Measurements from ENCODE around the gene ATP9B. TPM values are rescaled to one million over a fixed set of nuclear protein-coding genes. Genes with fewer than 3 reads are reported as not detected.

The ATP9B gene
- total RNA-seq, 2 donors from 2014 or later: 29.1 to 38.1 TPM

DNA sequence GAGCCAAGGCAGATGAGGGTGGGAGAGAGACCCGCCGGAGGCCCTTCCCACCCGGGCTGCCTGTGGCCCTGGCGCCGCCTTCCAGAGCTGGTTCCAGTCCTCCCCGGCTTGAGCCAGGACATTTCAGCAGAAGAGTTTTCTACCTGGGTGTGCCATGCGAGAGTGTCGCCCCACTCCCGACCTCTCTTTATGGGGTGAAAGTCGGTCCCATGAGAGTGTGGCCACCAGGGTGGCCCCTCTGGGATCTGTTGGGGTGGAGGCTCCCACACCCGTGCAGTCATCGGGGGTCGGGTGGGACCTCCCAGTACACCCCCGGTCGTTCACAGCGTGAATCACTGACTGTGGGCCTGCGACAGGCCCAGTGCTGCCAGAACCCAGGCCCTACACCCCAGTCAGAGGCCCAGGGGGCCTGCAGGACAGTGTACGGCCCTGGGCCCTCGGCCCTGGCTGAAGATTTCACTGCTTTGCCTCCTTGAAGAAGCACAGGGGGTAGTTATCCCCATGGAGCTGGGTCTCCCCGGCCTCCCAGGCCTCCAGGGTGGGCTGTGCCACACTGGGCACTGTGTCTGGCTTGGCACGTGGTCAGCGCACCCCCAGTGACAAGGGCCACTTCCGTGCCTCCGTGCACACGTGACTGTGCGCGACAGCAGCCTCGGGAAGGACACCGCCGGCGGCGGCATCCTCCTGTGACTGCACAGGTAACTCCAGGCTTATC lies 332.5 kb downstream of the ATP9B start:
- Mint-ChIP-seq H3K36me3 (ENCODE audit: low read depth) (peaks cover 9% of the 10 kb centered on the region), H3K4me1 (peaks cover 12% of the 10 kb centered on the region), H3K9me3 (no peaks in the 10 kb centered on the region), H3K4me3 (peak overlapping the region; percentile 66), H3K27me3 (ENCODE audit: insufficient read depth) (peaks cover 26% of the 10 kb centered on the region), H3K27ac (no peak overlapping the region)
- Histone ChIP-seq H3K27me3 (ENCODE audit: control insufficient read depth, insufficient read depth, low read length, poor library complexity, severe bottlenecking) (peaks cover 31% of the 10 kb centered on the region), H3K36me3 (ENCODE audit: control insufficient read depth, insufficient read depth, low read length) (no peaks in the 10 kb centered on the region), H3K4me3 (ENCODE audit: low read length) (no peak overlapping the region), H3K9me3 (ENCODE audit: control insufficient read depth, low read length) (no peaks in the 10 kb centered on the region), H3K27ac (ENCODE audit: low read depth, low read length) (no peak overlapping the region), H3K4me1 (ENCODE audit: control insufficient read depth, insufficient read depth, low read length) (no peaks in the 10 kb centered on the region), H3K9ac (ENCODE audit: extremely low read depth, low read length, poor library complexity, severe bottlenecking) (no peak overlapping the region)
- 90 to 96% methylated on average over 21 to 32 of the region's 32 CpGs for WGBS, 2 experiments (ENCODE audit: insufficient coverage in 1 of 2, insufficient read length in 1 of 2)
- TF ChIP-seq, protein P1, sequence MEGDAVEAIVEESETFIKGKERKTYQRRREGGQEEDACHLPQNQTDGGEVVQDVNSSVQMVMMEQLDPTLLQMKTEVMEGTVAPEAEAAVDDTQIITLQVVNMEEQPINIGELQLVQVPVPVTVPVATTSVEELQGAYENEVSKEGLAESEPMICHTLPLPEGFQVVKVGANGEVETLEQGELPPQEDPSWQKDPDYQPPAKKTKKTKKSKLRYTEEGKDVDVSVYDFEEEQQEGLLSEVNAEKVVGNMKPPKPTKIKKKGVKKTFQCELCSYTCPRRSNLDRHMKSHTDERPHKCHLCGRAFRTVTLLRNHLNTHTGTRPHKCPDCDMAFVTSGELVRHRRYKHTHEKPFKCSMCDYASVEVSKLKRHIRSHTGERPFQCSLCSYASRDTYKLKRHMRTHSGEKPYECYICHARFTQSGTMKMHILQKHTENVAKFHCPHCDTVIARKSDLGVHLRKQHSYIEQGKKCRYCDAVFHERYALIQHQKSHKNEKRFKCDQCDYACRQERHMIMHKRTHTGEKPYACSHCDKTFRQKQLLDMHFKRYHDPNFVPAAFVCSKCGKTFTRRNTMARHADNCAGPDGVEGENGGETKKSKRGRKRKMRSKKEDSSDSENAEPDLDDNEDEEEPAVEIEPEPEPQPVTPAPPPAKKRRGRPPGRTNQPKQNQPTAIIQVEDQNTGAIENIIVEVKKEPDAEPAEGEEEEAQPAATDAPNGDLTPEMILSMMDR (conservative IDR thresholded peaks at IDR 0.05): no peak
- no peak for DNase-seq

DNA sequence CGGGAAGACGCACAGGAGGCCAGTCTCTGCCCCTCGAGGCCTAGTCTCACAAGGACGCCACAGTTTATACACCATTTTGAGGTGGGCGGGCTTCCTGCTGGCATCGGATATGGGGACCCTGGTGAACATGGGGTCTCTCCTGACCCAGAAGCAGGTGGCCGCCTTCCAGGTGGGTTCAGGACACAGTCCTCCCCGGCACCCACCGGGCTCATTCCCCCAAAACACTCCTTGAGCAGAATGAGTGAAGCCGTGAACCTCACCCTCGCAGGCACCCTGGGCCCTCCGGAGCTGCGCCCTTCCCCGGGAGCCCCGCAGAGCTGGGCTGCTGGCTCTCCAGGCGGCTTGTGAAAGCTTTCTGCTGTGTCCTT lies 333.0 kb downstream of the ATP9B start:
- peaks cover 25% of the 10 kb centered on the region for H3K27me3 ChIP-seq (ENCODE audit: control insufficient read depth, insufficient read depth, low read length, poor library complexity, severe bottlenecking)
- WGBS, 2 experiments (ENCODE audit: insufficient coverage in 1 of 2, insufficient read length in 1 of 2): 91 to 96% methylated on average over 9 to 16 of the region's 16 CpGs
- H3K4me3 Mint-ChIP-seq: peak overlapping the region; percentile 66
- H3K27me3 Mint-ChIP-seq (ENCODE audit: insufficient read depth): peaks cover 21% of the 10 kb centered on the region
- no peaks in the 10 kb centered on the region for H3K4me1 ChIP-seq (ENCODE audit: control insufficient read depth, insufficient read depth, low read length)
- DNase-seq: no peak
- no peak overlapping the region for H3K4me3 ChIP-seq (ENCODE audit: low read length)
- H3K9me3 Mint-ChIP-seq: no peaks in the 10 kb centered on the region
- TF ChIP-seq, protein P1 (conservative IDR thresholded peaks at IDR 0.05): no peak
- no peaks in the 10 kb centered on the region for H3K36me3 ChIP-seq (ENCODE audit: control insufficient read depth, insufficient read depth, low read length)
- H3K9ac ChIP-seq (ENCODE audit: extremely low read depth, low read length, poor library complexity, severe bottlenecking): no peak overlapping the region
- no peaks in the 10 kb centered on the region for H3K9me3 ChIP-seq (ENCODE audit: control insufficient read depth, low read length)
- no peak overlapping the region for H3K27ac ChIP-seq (ENCODE audit: low read depth, low read length)
- H3K4me1 Mint-ChIP-seq: peaks cover 12% of the 10 kb centered on the region
- H3K27ac Mint-ChIP-seq: no peak overlapping the region
- H3K36me3 Mint-ChIP-seq (ENCODE audit: low read depth): peaks cover 12% of the 10 kb centered on the region

DNA sequence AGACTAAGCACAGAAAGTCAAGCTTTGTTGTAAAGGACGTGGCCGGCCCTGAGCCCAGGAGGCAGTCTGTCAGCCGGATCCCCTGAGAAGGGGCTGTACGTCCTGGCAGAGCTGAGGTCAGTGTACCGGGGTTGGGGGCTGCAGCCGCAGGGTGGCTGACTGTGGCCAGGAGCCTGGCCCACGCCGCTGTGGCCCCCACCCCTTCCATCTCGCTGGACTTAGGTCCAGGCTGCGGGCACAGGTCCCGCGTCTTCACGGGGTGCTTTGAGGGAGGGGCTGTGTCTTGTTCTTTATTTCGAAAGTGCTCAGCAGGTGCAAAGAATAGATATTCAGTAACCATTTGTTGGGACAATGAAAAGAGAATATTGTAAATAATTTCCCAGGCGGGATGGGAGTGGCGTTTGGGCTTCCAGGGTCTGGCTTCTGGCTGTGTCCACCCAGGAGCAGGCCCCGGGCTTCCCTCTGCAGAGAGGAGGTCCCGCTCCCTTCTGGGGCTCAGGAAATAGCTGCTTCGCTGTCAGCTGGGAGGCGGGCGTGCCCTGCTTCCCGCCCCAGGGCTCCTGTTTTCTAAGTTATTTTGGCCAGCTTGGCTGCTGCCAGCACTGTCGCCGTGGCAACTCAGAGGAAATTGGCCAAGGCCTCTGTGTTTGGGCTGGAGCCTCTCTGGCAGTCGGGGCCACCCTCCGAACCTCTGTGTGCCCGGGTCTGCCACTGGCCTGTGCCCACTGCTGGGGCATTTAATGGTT lies 334.0 kb downstream of the ATP9B start:
- 75 to 85% methylated on average over 24 to 27 of the region's 27 CpGs for WGBS, 2 experiments (ENCODE audit: insufficient coverage in 1 of 2, insufficient read length in 1 of 2)
- Histone ChIP-seq H3K4me3 (ENCODE audit: low read length) (no peak overlapping the region), H3K9ac (ENCODE audit: extremely low read depth, low read length, poor library complexity, severe bottlenecking) (no peak overlapping the region), H3K27ac (ENCODE audit: low read depth, low read length) (no peak overlapping the region), H3K4me1 (ENCODE audit: control insufficient read depth, insufficient read depth, low read length) (no peaks in the 10 kb centered on the region), H3K27me3 (ENCODE audit: control insufficient read depth, insufficient read depth, low read length, poor library complexity, severe bottlenecking) (peaks cover 16% of the 10 kb centered on the region), H3K36me3 (ENCODE audit: control insufficient read depth, insufficient read depth, low read length) (no peaks in the 10 kb centered on the region), H3K9me3 (ENCODE audit: control insufficient read depth, low read length) (no peaks in the 10 kb centered on the region)
- no peak overlapping the region for H3K4me3 Mint-ChIP-seq
- no peak overlapping the region for H3K27ac Mint-ChIP-seq
- DNase-seq: peak; percentile 69
- peaks cover 17% of the 10 kb centered on the region for H3K4me1 Mint-ChIP-seq
- peaks cover 12% of the 10 kb centered on the region for H3K27me3 Mint-ChIP-seq (ENCODE audit: insufficient read depth)
- peaks cover 16% of the 10 kb centered on the region for H3K36me3 Mint-ChIP-seq (ENCODE audit: low read depth)
- no peaks in the 10 kb centered on the region for H3K9me3 Mint-ChIP-seq
- TF ChIP-seq, protein P1 (conservative IDR thresholded peaks at IDR 0.05): no peak

Data from endodermal cell (in vitro differentiated cells).